ENCODE measurements around the gene ENPP7. TPM values are rescaled to one million over a fixed set of nuclear protein-coding genes. Genes with fewer than 3 reads are reported as not detected.
"Not testable (repeated sequence)": the region's sequence is repeated elsewhere in the genome, so short reads cannot be mapped to it uniquely, and the experiment has no call there.

The ENPP7 gene
- total and polyA plus RNA-seq, 8 donors: 5.0 TPM; not detected in 7

DNA sequence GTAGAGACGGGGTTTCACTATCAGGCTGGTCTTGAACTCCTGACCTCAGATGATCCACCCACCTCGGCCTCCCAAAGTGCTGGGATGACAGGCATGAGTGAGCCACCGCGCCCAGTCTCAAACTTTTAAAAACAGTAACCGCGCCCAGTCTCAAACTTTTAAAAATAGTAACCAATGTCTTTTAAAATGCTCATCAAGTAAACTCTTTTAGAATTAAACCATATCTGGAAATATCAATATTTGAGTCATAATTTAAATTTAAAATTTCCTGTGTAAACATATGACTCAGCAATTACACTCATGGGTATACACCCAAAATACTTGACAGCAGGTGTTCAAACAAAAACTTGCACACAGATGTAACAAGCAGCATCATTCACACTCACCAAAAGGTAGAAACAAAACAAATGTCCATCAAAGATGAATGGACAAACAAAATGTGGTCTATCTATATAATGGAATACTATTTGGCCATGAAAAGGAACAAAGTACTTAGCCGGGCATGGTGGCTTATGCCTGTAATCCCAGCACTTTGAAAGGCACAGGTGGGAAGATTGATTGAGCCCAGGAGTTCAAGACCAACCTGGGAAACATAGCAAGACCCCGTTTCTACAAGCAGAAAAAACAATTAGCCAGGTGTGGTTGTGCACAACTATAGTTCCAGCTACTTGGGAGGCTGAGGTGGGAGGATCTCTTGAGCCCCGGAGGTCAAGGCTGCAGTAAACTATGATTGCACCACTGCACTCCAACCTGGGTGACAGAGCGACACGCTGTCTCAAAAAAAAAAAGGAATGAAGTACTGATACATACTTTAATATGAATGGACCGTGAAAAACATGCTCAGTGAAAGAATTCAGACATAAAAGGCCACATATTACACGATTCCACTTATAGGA lies 20.2 kb downstream of the ENPP7 start:
- Histone ChIP-seq H3K4me3 (no peak overlapping the region), H3K9me3 (no peaks in the 10 kb centered on the region), H3K4me1 (peaks cover 0 to 20% (median 16%) of the 10 kb centered on the region in 4 donors), H3K36me3 (no peaks in the 10 kb centered on the region), H3K27me3 (peaks cover 18 to 99% (median 67%) of the 10 kb centered on the region in 3 donors), H3K27ac (no peak overlapping the region)
- WGBS, 5 donors: 64 to 73% (median 70%) methylated on average over 13 of the region's 13 CpGs
- intact Hi-C loops (cut with DNase I; ENCODE audit: low total_unique reads): no loop called here
- TF ChIP-seq POLR2AphosphoS5 (IDR thresholded peaks at IDR 0.05) (no peak), POLR2A (IDR thresholded peaks at IDR 0.05) (no peak), EP300 (IDR thresholded peaks at IDR 0.05) (no peak)
- TF ChIP-seq, protein P1, sequence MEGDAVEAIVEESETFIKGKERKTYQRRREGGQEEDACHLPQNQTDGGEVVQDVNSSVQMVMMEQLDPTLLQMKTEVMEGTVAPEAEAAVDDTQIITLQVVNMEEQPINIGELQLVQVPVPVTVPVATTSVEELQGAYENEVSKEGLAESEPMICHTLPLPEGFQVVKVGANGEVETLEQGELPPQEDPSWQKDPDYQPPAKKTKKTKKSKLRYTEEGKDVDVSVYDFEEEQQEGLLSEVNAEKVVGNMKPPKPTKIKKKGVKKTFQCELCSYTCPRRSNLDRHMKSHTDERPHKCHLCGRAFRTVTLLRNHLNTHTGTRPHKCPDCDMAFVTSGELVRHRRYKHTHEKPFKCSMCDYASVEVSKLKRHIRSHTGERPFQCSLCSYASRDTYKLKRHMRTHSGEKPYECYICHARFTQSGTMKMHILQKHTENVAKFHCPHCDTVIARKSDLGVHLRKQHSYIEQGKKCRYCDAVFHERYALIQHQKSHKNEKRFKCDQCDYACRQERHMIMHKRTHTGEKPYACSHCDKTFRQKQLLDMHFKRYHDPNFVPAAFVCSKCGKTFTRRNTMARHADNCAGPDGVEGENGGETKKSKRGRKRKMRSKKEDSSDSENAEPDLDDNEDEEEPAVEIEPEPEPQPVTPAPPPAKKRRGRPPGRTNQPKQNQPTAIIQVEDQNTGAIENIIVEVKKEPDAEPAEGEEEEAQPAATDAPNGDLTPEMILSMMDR (IDR thresholded peaks at IDR 0.05): no peak
- DNase-seq: no peak

DNA sequence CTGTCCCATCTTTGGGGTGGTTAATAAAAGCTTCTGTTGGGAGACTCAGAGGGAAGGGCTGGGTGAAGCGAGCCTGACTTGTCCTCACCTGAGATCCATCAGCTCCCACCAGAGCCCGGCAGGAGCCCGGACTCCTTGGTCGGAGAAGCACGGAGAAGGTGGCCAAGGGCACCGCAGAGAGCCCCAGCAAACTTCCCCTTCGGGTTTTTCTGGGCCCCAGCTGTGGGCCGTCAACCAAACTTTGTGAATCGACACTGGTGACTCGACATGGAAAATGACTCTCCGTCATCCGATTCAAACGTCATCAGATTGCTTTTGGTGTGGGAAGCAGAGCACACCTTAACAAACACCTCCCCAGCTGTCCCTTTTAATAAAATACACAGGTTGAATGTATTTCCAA lies 21.4 kb downstream of the ENPP7 start:
- Histone ChIP-seq H3K9me3 (no peaks in the 10 kb centered on the region), H3K4me1 (peaks cover 0 to 14% (median 11%) of the 10 kb centered on the region in 4 donors), H3K36me3 (no peaks in the 10 kb centered on the region), H3K27ac (no peak overlapping the region), H3K27me3 (peaks cover 16 to 100% (median 56%) of the 10 kb centered on the region in 3 donors), H3K4me3 (no peak overlapping the region)
- TF ChIP-seq, protein P1 (IDR thresholded peaks at IDR 0.05): no peak
- no peak for TF ChIP-seq EP300 (IDR thresholded peaks at IDR 0.05)
- TF ChIP-seq POLR2A (IDR thresholded peaks at IDR 0.05): no peak
- TF ChIP-seq POLR2AphosphoS5 (IDR thresholded peaks at IDR 0.05): no peak
- WGBS, 5 donors: 66 to 70% (median 69%) methylated on average over 13 of the region's 13 CpGs
- intact Hi-C loops (cut with DNase I; ENCODE audit: low total_unique reads): no loop called here
- DNase-seq: no peak

DNA sequence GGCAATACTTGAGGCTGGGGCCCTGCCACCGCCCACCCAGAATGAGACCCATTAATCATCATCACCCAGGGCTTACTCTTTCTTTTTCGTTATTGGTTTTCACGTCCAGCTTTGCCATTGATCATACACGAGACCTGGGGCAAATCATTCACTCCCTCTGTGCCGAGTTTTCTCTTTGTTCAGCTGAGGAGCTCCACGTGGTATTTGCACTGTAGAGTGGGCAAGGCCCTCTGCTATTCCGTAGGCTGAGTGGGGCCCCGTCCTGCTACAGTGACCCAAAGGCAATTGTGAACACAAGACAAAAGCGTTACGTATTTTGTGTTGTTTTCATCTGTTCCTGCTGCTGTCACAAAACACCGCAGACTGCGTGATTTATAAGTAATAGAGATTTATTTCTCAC lies 23.6 kb downstream of the ENPP7 start:
- TF ChIP-seq, protein P1 (IDR thresholded peaks at IDR 0.05): no peak
- TF ChIP-seq EP300 (IDR thresholded peaks at IDR 0.05): no peak
- TF ChIP-seq POLR2A (IDR thresholded peaks at IDR 0.05): no peak
- no peak for TF ChIP-seq POLR2AphosphoS5 (IDR thresholded peaks at IDR 0.05)
- peaks cover 2 to 89% (median 35%) of the 10 kb centered on the region in 3 donors for H3K27me3 ChIP-seq
- intact Hi-C loops (cut with DNase I; ENCODE audit: low total_unique reads): no loop called here
- no peaks in the 10 kb centered on the region for H3K4me1 ChIP-seq
- 40 to 60% (median 48%) methylated on average over 12 of the region's 12 CpGs for WGBS, 5 donors
- no peaks in the 10 kb centered on the region for H3K36me3 ChIP-seq
- no peak overlapping the region for H3K4me3 ChIP-seq
- no peak for DNase-seq
- H3K9me3 ChIP-seq: no peaks in the 10 kb centered on the region
- H3K27ac ChIP-seq: no peak overlapping the region

DNA sequence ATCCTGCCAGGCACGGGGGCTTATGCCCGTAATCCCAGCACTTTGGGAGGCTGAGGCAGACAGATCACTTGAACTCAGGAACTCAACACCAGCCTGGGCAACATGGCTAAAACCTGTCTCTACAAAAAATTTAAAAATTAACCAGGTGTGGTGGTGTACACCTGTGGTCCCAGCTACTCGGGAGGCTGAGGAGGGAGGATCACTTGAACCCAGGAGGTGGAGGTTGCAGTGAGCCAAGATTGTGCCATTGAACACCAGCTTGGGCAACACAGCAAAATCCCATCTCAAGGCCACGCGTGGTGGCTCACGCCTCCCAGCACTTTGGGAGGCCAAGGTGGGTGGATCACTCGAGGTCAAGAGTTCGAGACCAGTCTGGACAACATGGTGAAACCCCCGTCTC lies 24.2 kb downstream of the ENPP7 start:
- H3K36me3 ChIP-seq; H3K27ac ChIP-seq; DNase-seq; H3K9me3 ChIP-seq; H3K4me1 ChIP-seq; H3K4me3 ChIP-seq; intact Hi-C loops (cut with DNase I; ENCODE audit: low total_unique reads): not testable (repeated sequence)
- H3K27me3 ChIP-seq: peaks cover 2 to 85% (median 29%) of the 10 kb centered on the region in 3 donors
- WGBS, 5 donors: 88 to 93% (median 91%) methylated on average over 9 of the region's 9 CpGs

DNA sequence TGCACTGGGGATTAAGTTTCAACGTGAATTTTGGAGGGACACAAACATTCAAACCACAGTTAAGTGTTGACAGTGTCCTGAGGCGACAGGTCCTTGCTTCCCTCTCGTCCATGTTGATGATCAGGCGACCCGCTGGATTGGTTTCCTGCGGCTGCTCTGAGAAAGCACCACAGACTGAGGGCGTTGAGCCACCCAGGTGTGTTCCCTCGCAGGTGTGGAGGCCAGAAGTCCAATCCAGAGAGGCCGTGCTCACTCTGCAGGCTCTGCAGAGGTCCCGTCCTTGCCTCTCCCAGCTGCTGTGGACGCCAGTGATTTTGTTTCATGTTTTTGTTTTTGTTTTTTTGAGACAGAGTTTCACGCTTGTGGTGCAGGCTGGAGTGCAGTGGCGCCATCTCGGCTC lies 24.8 kb downstream of the ENPP7 start:
- intact Hi-C loops (cut with DNase I; ENCODE audit: low total_unique reads): no loop called here
- H3K4me3 ChIP-seq: no peak overlapping the region
- DNase-seq: no peak
- WGBS, 5 donors: 84 to 88% (median 86%) methylated on average over 14 of the region's 14 CpGs
- no peaks in the 10 kb centered on the region for H3K4me1 ChIP-seq
- no peak overlapping the region for H3K27ac ChIP-seq
- no peaks in the 10 kb centered on the region for H3K9me3 ChIP-seq
- H3K27me3 ChIP-seq: peaks cover 2 to 81% (median 22%) of the 10 kb centered on the region in 3 donors
- no peak for TF ChIP-seq POLR2A (IDR thresholded peaks at IDR 0.05)
- TF ChIP-seq EP300 (IDR thresholded peaks at IDR 0.05): no peak
- TF ChIP-seq, protein P1 (IDR thresholded peaks at IDR 0.05): no peak
- TF ChIP-seq POLR2AphosphoS5 (IDR thresholded peaks at IDR 0.05): no peak
- H3K36me3 ChIP-seq: no peaks in the 10 kb centered on the region

All from stomach (tissue), 9 donors.